ENCODE results near the gene SLC39A12. TPM values are rescaled to one million over a fixed set of nuclear protein-coding genes. Genes with fewer than 3 reads are reported as not detected.

Gene SLC39A12
- total and polyA plus RNA-seq, 10 donors = 0.06 to 0.37 (median 0.11) TPM; not detected in 2

- WGBS, 5 donors = 84 to 95% (median 91%) methylated on average over 3 of the region's 3 CpGs
- Histone ChIP-seq H3K36me3 (no peaks in the 10 kb centered on the region), H3K4me1 (no peaks in the 10 kb centered on the region), H3K4me3 (no peak overlapping the region), H3K27me3 (replicated peaks in 1 of 7) (no peaks in the 10 kb centered on the region), H3K9me3 (peaks cover 0 to 24% (median 8%) of the 10 kb centered on the region in 8 donors), H3K27ac (no peak overlapping the region)
- no peak for TF ChIP-seq POLR2AphosphoS5 (IDR thresholded peaks at IDR 0.05)
- no peak for TF ChIP-seq CTCF (IDR thresholded peaks at IDR 0.05 in 8 of 11, conservative IDR thresholded peaks at IDR 0.05 in 3 of 11)
- TF ChIP-seq POLR2A (IDR thresholded peaks at IDR 0.05) = no peak
- intact Hi-C loops (cut with DNase I; ENCODE audit: low total_unique reads) = no loop called here
- no peak for DNase-seq
Observed at GRCh38 chr10:17963431-17963830, 11.7 kb downstream of the SLC39A12 start.

DNA sequence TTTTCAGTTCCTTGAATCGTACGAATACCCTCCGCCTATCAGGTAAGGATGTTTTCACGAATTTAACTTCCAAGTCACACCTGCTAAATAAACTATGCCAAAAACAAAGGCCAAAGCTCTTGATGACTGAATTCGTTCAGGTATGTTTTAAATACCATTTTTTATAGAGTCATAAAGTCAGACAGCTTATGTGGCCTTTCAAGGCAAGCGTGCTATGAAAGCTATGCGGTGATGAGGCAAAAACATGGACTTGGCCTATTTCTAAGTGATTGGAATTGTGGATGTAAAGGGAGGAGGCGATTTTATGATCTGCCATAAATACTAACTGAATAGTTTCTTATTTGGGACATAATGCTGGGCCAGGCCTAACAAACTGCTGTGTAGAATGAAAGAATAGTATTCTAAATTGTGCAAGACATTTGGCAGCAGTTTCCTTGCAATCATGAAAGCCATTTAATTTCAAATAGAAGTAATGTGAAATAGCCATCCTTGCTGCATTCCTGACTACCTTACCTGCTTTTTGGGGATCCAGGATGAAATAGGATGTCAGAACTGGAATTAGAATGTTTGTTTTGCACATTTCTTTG is 14.0 kb downstream of the SLC39A12 start:
- DNase-seq = no peak
- Histone ChIP-seq H3K4me1 (no peaks in the 10 kb centered on the region), H3K27ac (no peak overlapping the region), H3K9me3 (peaks cover 0 to 26% (median 18%) of the 10 kb centered on the region in 8 donors), H3K36me3 (no peaks in the 10 kb centered on the region), H3K27me3 (replicated peaks in 1 of 7) (no peaks in the 10 kb centered on the region), H3K4me3 (no peak overlapping the region)
- intact Hi-C loops (cut with DNase I; ENCODE audit: low total_unique reads) = no loop called here
- 82 to 97% (median 88%) methylated on average over 8 of the region's 8 CpGs for WGBS, 5 donors
- no peak for TF ChIP-seq CTCF (IDR thresholded peaks at IDR 0.05 in 8 of 11, conservative IDR thresholded peaks at IDR 0.05 in 3 of 11)
- no peak for TF ChIP-seq POLR2AphosphoS5 (IDR thresholded peaks at IDR 0.05)
- no peak for TF ChIP-seq POLR2A (IDR thresholded peaks at IDR 0.05)

- Histone ChIP-seq H3K4me3 (no peak overlapping the region), H3K36me3 (no peaks in the 10 kb centered on the region), H3K27me3 (replicated peaks in 1 of 7) (no peaks in the 10 kb centered on the region), H3K9me3 (peaks cover 0 to 34% (median 21%) of the 10 kb centered on the region in 8 donors), H3K4me1 (no peaks in the 10 kb centered on the region), H3K27ac (no peak overlapping the region)
- intact Hi-C loops (cut with DNase I; ENCODE audit: low total_unique reads) = no loop called here
- no peak for DNase-seq
- WGBS, 5 donors = 91 to 97% (median 92%) methylated on average over 3 of the region's 3 CpGs
- TF ChIP-seq POLR2A (IDR thresholded peaks at IDR 0.05) = no peak
- no peak for TF ChIP-seq CTCF (IDR thresholded peaks at IDR 0.05 in 8 of 11, conservative IDR thresholded peaks at IDR 0.05 in 3 of 11)
- TF ChIP-seq POLR2AphosphoS5 (IDR thresholded peaks at IDR 0.05) = no peak
Observed at GRCh38 chr10:17974505-17974904, 22.8 kb downstream of the SLC39A12 start.

GRCh38 chr10:17980846-17981565 is 29.3 kb downstream of the SLC39A12 start:
- WGBS, 5 donors = 75 to 95% (median 84%) methylated on average over 6 of the region's 6 CpGs
- TF ChIP-seq CTCF (IDR thresholded peaks at IDR 0.05 in 8 of 11, conservative IDR thresholded peaks at IDR 0.05 in 3 of 11) (no peak), POLR2A (IDR thresholded peaks at IDR 0.05) (no peak), POLR2AphosphoS5 (IDR thresholded peaks at IDR 0.05) (no peak)

More at GRCh38 chr10:17980846-17981565, 29.3 kb downstream of the SLC39A12 start:
- intact Hi-C loops (cut with DNase I; ENCODE audit: low total_unique reads) = no loop called here
- Histone ChIP-seq H3K27ac (no peak overlapping the region), H3K36me3 (no peaks in the 10 kb centered on the region), H3K9me3 (no peaks in the 10 kb centered on the region), H3K4me1 (no peaks in the 10 kb centered on the region), H3K27me3 (replicated peaks in 1 of 7) (no peaks in the 10 kb centered on the region), H3K4me3 (no peak overlapping the region)
- no peak for DNase-seq

Data from spleen (tissue), 11 donors.